ENCODE data around the gene PGPEP1.

PGPEP1 gene

DNA sequence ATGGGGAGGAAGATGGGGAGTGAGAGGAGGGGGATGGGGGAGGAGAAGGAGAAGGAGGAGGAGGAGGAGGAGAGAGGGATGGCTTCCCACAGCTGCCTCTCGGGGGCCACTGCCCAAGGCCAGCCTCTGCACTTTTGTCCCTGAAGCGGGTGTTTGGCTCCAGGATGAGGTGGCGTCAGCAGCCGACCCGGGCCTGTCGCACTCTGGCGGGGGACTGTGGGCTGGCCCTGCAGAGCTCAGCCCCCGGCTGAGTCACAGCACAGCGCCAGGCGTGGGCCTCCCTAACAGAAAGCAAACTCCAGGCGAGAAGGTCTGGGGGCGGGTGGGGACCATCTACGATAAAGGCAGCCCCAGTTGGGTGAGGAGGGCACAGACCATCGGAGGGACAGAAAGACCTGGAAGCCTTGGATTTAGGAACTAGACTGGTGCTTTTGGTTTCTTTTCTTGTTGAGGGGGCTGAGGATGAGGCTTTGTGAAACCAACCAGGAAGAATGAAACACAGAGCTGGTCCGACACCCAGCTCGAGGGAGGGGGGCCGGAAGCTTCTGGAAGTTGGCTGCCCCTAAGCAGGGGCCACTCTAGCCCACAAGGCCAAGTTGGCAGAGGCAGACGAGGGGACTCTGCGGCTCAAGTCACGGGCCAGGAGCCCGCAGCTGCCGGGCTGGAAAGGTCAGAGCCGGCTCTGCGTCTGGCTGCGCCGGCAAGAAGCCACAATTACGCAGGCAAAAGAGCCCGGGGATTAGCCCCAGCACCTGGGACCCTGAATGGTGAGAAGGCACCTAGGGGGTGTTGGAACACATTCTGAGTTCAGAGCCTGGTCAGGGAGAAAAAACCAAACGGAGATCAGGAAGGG, 35.7 kb upstream of the PGPEP1 start:
- Mint-ChIP-seq H3K9me3 (no peaks in the 10 kb centered on the region), H3K4me3 (peak overlapping the region; percentile 97), H3K4me1 (peaks cover 44% of the 10 kb centered on the region), H3K36me3 (peaks cover 3% of the 10 kb centered on the region), H3K27me3 (no peaks in the 10 kb centered on the region), H3K27ac (peak overlapping the region; percentile 99)

DNA sequence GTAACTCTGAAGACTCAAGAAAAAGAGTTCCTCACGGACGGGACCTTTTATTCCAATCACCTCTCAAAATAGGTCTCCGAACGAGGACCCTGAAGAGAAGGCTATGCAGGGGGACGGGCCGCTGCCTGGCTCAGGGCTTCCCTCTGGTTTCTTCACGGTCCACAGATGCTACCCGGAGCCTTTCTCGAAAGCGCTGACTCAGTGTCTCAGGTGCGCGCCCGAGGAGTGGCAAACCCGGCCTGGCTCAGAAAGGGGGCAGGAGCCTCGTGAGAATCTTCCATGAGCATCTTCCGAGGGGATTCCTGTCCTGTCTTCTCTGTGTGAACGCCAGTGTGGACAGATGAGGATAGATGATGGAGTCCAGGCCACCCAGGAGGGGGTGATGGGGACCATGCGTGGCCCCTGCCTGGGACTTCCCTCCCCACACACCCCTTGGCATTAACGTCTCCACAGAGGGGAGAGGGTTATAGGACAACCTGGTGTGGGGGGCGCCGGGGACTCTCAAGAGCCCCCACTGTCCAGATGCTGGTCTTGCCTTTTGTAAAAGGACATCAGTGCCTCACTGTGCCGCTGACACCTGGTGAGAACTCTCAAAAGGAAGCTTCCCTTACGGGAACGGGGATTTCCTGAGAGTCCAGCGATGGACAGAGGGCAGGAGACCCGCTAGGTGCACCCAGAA, 34.0 kb upstream of the PGPEP1 start:
- peak overlapping the region; percentile 47 for H3K4me3 Mint-ChIP-seq
- H3K4me1 Mint-ChIP-seq, result peaks cover 44% of the 10 kb centered on the region
- peak overlapping the region; percentile 26 for H3K27ac Mint-ChIP-seq
- peaks cover 3% of the 10 kb centered on the region for H3K36me3 Mint-ChIP-seq
- H3K27me3 Mint-ChIP-seq, result no peaks in the 10 kb centered on the region
- H3K9me3 Mint-ChIP-seq, result no peaks in the 10 kb centered on the region

DNA sequence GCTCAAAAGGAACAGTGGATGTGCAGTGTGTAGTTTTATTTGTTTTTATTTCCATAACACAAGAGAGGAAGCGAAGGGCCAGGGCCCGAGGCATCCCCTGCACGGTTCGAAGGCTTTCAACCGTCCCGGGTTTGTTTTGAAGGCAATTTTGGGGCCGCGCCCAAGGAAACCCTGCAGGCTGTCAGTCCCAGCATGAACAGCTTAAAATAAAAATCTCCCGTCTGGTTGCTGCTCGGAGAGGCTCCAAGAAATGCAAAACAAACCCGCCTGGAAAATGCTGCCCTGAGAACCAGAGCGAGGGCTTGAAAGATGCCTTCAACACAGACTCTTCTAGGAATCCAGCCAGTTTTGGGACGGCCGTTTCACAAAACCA, 33.5 kb upstream of the PGPEP1 start:
- H3K9me3 Mint-ChIP-seq, result no peaks in the 10 kb centered on the region
- peak overlapping the region; percentile 47 for H3K4me3 Mint-ChIP-seq
- H3K27ac Mint-ChIP-seq, result peak overlapping the region; percentile 26
- H3K27me3 Mint-ChIP-seq, result no peaks in the 10 kb centered on the region
- H3K36me3 Mint-ChIP-seq, result peaks cover 3% of the 10 kb centered on the region
- H3K4me1 Mint-ChIP-seq, result peaks cover 41% of the 10 kb centered on the region

DNA sequence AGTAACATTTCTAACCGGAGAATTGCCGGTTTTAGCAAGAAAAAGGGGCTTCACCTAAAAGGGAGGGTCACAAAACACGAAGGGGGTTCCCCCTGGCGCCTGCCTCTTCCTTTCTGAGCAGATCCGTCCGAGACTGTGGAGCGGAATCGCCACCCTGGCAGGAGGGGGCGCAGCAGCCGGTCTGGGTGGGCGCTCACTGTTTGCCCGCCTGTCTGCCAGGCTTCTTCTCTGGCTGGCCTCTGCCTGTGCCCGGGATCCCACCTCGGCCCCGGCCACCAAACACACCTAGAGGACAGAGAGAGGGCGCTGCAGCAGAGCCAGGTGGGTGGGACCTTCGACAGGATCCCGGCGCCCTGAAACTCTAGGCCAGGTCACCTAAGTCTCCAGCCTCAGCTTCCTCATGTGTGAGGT, 33.1 kb upstream of the PGPEP1 start:
- Mint-ChIP-seq H3K27me3 (no peaks in the 10 kb centered on the region), H3K4me1 (peaks cover 38% of the 10 kb centered on the region), H3K36me3 (peaks cover 3% of the 10 kb centered on the region), H3K27ac (no peak overlapping the region), H3K4me3 (peak overlapping the region; percentile 45), H3K9me3 (no peaks in the 10 kb centered on the region)

DNA sequence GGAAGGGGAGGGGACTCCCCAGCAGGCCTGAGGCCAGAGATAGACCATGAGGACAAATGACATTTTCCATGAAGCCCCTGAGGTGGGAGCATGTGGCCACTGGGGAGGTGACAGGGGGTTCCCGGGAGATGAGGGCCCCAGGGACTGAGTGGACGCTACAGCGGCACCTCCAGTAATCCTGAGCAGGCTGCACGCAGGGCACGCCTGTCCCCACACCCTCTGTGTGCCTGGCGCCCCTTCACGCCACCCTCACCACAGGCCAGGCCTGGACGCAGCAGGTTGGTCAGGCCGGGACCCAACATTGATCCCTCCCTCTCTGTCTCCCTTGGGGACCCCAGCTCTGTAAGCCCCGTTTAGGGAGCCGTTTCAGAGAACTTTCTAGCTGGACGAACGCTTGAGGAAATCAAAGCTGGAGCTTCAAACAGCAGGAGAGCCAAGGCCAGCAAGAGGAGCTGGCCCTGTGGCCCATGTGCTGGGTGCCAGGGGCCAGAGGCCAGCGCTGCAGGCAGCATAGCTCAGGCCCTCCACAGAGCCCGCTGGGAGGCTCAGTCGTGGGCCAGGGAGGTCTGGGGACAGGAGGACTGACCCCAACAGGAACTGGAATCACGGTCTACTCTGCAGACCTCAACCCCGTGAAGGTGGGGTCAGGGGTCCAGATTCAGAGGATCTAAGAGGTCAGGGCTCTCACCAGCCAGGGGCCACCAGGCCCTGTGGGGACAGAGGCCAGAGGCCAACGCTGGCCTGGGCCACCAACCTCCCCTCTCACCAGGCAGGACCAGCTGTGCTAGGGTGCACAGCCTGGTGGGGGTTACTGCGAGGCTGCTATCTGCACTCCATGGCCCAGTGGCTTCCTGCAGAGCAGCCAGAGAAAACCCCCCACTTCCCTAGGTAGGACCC, 32.1 kb upstream of the PGPEP1 start:
- Mint-ChIP-seq H3K4me3 (no peak overlapping the region), H3K4me1 (peaks cover 37% of the 10 kb centered on the region), H3K27ac (no peak overlapping the region), H3K9me3 (no peaks in the 10 kb centered on the region), H3K36me3 (peaks cover 3% of the 10 kb centered on the region), H3K27me3 (no peaks in the 10 kb centered on the region)

DNA sequence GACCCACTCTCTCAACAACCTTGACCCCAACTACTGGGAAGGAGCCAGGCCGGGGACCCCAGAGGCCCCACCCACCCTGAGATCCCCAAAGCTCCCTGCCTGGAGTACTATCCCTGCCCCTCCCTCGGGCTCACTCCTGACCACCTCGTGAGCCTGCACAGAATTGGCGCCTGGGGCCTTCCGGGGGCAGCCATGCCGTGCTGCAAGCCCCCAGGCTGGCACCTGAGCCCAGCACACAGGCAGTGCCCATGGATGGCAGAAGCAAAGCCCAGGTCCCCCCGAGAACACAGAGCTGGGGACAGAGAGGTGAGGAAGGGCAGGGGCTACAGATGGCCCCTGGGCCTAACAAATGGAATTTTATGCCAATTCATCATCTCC, 31.5 kb upstream of the PGPEP1 start:
- Mint-ChIP-seq H3K27ac (no peak overlapping the region), H3K36me3 (peaks cover 3% of the 10 kb centered on the region), H3K4me1 (peaks cover 30% of the 10 kb centered on the region), H3K4me3 (no peak overlapping the region), H3K27me3 (no peaks in the 10 kb centered on the region), H3K9me3 (no peaks in the 10 kb centered on the region)

DNA sequence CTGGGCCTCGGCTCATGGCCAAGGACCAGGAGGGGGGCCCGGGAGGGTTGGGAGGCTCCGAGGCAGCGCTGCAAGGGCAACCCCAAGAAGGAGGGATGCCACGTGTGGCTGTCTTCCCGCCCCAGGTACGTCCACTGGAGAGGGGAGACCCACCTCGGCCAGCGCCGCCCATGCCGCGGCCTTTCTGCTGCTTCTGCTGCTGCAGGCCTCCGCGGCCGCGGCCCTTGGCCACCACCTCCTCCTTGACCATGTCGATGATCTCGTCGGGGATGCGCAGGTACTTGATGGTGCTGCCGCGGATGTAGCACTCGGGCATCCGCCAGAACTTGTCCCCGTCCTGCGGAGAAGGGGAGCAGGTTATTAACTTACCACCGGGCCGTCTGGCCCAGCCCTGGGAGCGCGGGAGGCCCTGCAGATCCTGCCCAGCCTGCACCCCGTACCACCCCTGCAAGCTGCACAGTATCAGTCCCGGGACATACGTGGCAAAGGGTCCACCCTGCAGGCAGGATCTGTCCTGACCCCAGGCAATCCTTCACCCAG, 30.8 kb upstream of the PGPEP1 start:
- Mint-ChIP-seq H3K4me3 (no peak overlapping the region), H3K9me3 (no peaks in the 10 kb centered on the region), H3K27me3 (no peaks in the 10 kb centered on the region), H3K4me1 (peaks cover 24% of the 10 kb centered on the region), H3K36me3 (peaks cover 3% of the 10 kb centered on the region), H3K27ac (no peak overlapping the region)

DNA sequence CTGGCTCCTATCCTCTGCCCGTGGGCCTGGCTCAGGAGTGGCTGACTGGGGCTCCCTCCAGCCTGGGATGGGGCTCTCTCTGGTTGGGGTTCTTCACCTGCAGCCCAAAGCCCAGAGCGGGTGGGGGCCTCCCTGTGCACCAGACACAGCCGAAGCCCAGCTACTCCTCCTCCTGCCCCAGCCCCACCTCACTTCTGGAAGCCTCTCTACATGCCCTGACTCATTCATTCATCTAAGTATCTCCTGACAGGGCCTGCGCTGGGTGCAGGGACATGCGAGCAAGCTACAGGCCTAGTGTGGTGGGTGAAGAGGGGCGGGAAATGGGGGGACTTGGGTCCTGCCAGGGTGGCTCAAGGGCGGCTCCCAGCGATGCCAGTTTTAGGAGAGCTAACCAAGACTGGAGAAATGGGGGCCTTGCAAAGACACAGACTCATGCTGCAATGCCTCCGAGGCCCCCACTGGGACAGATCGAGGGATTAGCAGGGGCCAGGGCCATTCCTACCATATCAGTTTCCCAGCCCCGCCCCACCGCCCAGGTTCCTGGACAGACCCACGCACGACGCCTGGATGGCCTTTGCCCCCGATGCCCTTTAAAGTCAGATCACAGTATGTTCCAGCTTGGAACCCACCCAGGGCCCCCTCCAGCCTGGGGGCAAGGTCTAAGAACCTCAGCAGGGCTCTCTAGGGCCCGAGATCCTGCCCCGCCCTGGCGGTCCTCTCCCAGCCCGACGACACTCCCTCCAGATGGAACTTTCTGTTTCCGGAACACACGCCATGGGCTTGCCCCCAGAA, 30.1 kb upstream of the PGPEP1 start:
- Mint-ChIP-seq H3K36me3 (peaks cover 3% of the 10 kb centered on the region), H3K27ac (no peak overlapping the region), H3K27me3 (no peaks in the 10 kb centered on the region), H3K9me3 (no peaks in the 10 kb centered on the region), H3K4me1 (peaks cover 17% of the 10 kb centered on the region), H3K4me3 (no peak overlapping the region)

DNA sequence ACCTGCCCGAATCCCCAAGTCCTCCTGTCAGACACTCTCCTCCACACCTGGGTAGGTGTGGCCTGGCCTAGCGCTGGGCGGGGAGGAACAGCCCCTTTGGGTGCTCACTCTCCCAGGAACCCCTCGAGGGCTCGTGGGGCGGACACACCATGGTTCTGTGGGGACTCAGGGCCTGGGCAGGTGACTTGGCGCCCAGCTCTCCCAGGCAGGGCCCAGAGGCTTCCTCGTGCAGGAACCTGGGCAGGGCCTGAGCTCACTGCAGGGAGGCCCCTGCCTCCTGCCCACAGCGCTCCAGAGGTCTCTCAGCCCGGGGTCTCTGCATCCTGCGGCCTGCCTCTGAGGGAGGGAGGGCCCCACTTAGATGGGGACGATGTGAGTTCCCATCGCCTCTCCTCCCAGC, 29.4 kb upstream of the PGPEP1 start:
- Mint-ChIP-seq H3K9me3 (no peaks in the 10 kb centered on the region), H3K27me3 (no peaks in the 10 kb centered on the region), H3K27ac (no peak overlapping the region), H3K36me3 (peaks cover 3% of the 10 kb centered on the region), H3K4me3 (no peak overlapping the region), H3K4me1 (peaks cover 19% of the 10 kb centered on the region)

DNA sequence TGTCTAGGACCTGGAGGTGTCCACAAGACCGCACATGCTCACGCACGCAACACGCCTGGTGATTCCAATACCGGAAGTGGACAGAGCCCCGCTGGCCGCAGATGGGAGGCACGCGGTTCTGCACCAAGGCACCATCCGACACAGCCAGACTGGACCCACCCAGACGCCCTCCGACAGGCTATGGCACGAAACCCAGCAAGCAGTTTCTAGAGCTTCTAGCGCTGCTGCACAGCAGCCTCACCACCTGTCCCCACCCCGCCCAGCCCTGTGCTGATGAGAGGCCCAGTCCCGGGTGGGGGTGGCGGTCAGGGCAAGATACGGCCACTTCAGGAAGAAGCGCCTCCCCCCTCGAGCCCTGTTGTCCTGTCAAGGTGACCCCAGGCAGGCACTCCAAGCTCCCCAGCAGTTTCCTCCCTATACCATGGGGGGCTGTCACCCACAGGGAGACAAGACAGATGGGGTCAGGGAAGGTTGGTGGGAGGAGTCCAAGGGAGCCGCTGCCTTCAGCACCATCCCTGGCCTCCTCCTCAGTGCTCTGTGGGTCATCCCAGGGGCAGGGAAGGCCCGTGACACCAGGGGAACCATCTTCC, 28.8 kb upstream of the PGPEP1 start:
- no peaks in the 10 kb centered on the region for H3K9me3 Mint-ChIP-seq
- H3K4me1 Mint-ChIP-seq, result peaks cover 18% of the 10 kb centered on the region
- no peak overlapping the region for H3K4me3 Mint-ChIP-seq
- H3K27ac Mint-ChIP-seq, result no peak overlapping the region
- no peaks in the 10 kb centered on the region for H3K27me3 Mint-ChIP-seq
- peaks cover 3% of the 10 kb centered on the region for H3K36me3 Mint-ChIP-seq

DNA sequence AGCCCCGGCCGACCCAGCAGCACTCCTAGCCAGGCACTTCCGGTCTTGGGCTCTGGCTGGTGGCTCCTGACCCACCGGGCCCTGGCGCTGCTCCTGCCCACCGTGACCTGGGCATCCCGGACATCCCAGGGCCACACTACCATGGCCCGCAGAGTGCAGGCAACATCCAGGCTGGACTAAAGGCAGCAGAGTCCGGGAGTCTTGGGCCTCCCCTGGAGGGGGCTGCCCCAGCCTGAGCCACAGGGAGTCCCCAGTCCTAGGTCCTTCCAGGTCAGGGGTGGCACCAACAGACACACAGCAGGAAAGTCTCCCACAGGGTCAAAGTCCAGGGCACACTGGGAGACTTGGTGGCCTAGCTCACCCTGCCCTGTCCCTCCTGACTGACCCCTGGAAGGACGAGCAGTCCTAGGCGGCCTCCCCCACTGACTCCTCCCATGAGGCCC, 28.3 kb upstream of the PGPEP1 start:
- Mint-ChIP-seq H3K4me3 (no peak overlapping the region), H3K36me3 (no peaks in the 10 kb centered on the region)

DNA sequence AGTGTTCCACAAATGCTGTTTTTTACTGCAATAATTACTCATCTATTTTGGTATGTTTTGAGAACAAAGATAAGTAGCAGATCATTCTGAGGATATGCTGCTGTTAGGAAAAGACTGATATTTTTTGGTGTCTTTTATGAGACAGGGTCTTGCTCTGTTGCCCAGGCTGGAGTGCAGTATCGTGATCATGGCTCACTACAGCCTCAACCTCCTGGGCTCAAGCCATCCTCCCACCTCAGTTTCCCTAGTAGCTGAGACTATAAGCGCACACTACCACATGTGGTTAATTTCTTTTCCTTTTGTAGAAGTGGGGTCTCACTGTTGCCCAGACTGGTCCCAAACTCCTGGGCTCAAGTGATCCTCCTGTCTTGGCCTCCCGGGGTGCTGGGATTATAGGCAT, 27.0 kb upstream of the PGPEP1 start:
- H3K4me1 Mint-ChIP-seq, result peaks cover 15% of the 10 kb centered on the region
- no peak overlapping the region for H3K4me3 Mint-ChIP-seq
- H3K27me3 Mint-ChIP-seq, result no peaks in the 10 kb centered on the region
- H3K9me3 Mint-ChIP-seq, result no peaks in the 10 kb centered on the region
- H3K36me3 Mint-ChIP-seq, result no peaks in the 10 kb centered on the region
- no peak overlapping the region for H3K27ac Mint-ChIP-seq

More for the DNA sequence above, 28.3 kb upstream of the PGPEP1 start:
- Mint-ChIP-seq H3K27me3 (no peaks in the 10 kb centered on the region), H3K27ac (no peak overlapping the region), H3K4me1 (peaks cover 13% of the 10 kb centered on the region), H3K9me3 (no peaks in the 10 kb centered on the region)

DNA sequence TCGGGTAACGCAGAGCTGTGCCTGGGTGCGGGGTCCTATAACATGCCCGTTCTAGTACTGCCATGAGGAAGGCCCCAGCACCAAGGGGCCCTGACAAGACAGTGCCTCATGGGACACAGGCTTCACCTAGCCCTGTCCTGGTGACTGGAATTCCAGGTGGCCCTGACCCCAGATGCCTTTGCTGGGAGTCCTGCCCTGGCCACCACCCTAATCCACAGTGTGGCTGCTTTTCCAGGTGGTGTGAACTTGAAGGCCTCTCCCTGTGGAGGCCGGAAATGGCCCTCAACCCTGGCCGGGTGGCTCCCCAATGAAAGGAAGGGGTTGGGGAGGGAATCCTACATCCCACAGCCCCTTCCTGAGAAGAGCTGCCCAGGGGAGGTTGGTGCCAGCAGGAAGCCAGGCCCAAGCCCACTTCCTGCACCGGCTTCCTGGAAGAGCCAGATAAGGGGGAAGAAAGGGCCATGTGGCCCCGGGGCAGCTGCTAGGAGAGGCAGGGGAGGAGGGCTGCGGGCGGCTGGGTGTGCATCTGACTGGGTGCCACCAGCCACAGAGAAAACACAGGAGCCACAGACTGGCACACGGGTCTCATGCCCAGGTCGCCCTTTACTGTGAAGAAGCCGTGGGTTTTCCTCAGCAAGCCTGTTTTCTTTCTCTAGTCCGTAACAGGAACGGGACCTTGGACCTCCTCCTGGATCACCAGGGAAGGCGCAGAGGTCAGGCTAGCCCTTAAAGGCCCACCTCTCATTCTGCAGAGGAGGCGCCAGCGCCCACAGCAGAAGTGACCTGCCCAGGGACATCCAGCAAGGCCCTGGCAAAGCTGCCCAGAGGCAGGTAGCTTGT, 22.2 kb upstream of the PGPEP1 start:
- Mint-ChIP-seq H3K36me3 (peaks cover 6% of the 10 kb centered on the region), H3K9me3 (no peaks in the 10 kb centered on the region), H3K27ac (peak overlapping the region; percentile 94), H3K4me3 (peak overlapping the region; percentile 74), H3K27me3 (no peaks in the 10 kb centered on the region), H3K4me1 (peaks cover 54% of the 10 kb centered on the region)
